ENCODE data around the gene CDK2AP2. TPM values are rescaled to one million over a fixed set of nuclear protein-coding genes. Genes with fewer than 3 reads are reported as not detected.

The CDK2AP2 gene
- total and polyA plus RNA-seq, 2 of the 8 experiments (the other 6 are each of a cell fraction or from before 2014, with no cell fraction given) = 49.6 to 65.1 TPM

DNA sequence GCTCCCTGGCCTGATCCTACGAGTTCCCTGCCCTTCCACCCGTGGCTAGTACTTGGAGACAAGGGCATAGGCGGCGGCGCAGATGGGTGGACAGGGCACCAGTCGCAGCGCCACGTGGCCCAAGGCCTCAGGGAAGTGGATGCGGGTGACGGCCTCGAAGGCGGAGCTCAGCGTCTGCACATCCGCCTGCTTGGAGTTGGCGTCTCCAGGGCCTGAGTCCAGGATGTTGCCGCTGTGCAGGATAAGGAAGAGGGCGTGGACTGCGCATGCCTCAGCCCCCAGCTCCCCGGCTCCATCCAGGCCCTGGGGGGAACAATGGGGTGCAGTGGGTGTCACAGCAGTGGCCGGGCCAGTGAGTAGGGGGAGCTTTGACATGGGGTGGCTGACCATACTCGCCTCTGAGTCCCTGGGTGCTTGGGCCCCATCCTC lies 9.4 kb downstream of the CDK2AP2 start (continued):
- TF ChIP-seq, protein P1, sequence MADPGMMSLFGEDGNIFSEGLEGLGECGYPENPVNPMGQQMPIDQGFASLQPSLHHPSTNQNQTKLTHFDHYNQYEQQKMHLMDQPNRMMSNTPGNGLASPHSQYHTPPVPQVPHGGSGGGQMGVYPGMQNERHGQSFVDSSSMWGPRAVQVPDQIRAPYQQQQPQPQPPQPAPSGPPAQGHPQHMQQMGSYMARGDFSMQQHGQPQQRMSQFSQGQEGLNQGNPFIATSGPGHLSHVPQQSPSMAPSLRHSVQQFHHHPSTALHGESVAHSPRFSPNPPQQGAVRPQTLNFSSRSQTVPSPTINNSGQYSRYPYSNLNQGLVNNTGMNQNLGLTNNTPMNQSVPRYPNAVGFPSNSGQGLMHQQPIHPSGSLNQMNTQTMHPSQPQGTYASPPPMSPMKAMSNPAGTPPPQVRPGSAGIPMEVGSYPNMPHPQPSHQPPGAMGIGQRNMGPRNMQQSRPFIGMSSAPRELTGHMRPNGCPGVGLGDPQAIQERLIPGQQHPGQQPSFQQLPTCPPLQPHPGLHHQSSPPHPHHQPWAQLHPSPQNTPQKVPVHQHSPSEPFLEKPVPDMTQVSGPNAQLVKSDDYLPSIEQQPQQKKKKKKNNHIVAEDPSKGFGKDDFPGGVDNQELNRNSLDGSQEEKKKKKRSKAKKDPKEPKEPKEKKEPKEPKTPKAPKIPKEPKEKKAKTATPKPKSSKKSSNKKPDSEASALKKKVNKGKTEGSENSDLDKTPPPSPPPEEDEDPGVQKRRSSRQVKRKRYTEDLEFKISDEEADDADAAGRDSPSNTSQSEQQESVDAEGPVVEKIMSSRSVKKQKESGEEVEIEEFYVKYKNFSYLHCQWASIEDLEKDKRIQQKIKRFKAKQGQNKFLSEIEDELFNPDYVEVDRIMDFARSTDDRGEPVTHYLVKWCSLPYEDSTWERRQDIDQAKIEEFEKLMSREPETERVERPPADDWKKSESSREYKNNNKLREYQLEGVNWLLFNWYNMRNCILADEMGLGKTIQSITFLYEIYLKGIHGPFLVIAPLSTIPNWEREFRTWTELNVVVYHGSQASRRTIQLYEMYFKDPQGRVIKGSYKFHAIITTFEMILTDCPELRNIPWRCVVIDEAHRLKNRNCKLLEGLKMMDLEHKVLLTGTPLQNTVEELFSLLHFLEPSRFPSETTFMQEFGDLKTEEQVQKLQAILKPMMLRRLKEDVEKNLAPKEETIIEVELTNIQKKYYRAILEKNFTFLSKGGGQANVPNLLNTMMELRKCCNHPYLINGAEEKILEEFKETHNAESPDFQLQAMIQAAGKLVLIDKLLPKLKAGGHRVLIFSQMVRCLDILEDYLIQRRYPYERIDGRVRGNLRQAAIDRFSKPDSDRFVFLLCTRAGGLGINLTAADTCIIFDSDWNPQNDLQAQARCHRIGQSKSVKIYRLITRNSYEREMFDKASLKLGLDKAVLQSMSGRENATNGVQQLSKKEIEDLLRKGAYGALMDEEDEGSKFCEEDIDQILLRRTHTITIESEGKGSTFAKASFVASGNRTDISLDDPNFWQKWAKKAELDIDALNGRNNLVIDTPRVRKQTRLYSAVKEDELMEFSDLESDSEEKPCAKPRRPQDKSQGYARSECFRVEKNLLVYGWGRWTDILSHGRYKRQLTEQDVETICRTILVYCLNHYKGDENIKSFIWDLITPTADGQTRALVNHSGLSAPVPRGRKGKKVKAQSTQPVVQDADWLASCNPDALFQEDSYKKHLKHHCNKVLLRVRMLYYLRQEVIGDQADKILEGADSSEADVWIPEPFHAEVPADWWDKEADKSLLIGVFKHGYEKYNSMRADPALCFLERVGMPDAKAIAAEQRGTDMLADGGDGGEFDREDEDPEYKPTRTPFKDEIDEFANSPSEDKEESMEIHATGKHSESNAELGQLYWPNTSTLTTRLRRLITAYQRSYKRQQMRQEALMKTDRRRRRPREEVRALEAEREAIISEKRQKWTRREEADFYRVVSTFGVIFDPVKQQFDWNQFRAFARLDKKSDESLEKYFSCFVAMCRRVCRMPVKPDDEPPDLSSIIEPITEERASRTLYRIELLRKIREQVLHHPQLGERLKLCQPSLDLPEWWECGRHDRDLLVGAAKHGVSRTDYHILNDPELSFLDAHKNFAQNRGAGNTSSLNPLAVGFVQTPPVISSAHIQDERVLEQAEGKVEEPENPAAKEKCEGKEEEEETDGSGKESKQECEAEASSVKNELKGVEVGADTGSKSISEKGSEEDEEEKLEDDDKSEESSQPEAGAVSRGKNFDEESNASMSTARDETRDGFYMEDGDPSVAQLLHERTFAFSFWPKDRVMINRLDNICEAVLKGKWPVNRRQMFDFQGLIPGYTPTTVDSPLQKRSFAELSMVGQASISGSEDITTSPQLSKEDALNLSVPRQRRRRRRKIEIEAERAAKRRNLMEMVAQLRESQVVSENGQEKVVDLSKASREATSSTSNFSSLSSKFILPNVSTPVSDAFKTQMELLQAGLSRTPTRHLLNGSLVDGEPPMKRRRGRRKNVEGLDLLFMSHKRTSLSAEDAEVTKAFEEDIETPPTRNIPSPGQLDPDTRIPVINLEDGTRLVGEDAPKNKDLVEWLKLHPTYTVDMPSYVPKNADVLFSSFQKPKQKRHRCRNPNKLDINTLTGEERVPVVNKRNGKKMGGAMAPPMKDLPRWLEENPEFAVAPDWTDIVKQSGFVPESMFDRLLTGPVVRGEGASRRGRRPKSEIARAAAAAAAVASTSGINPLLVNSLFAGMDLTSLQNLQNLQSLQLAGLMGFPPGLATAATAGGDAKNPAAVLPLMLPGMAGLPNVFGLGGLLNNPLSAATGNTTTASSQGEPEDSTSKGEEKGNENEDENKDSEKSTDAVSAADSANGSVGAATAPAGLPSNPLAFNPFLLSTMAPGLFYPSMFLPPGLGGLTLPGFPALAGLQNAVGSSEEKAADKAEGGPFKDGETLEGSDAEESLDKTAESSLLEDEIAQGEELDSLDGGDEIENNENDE (IDR thresholded peaks at IDR 0.05; ENCODE audit: insufficient replicate concordance, low read length) = no peak
- no peak for TF ChIP-seq JUND (IDR thresholded peaks at IDR 0.05; ENCODE audit: low read length)
- TF ChIP-seq EP300 (IDR thresholded peaks at IDR 0.05; ENCODE audit: borderline replicate concordance in 1 of 2, low read depth in 2 of 2, low read length in 2 of 2) = no peak
- no peak for TF ChIP-seq HDAC2 (IDR thresholded peaks at IDR 0.05; ENCODE audit: borderline replicate concordance in 1 of 2, low read depth in 2 of 2, low read length in 2 of 2)
- no peak for TF ChIP-seq YY1 (IDR thresholded peaks at IDR 0.05; ENCODE audit: low read depth, low read length)
- no peak for TF ChIP-seq CBX5 (IDR thresholded peaks at IDR 0.05; ENCODE audit: low read depth, low read length)
- TF ChIP-seq RXRA (IDR thresholded peaks at IDR 0.05; ENCODE audit: insufficient read depth, low read depth, low read length) = no peak
- no peak for TF ChIP-seq SP1 (IDR thresholded peaks at IDR 0.05; ENCODE audit: low read depth, low read length)
- no peak for TF ChIP-seq SUZ12 (IDR thresholded peaks at IDR 0.05; ENCODE audit: low read length)
- TF ChIP-seq POLR2A (IDR thresholded peaks at IDR 0.05; ENCODE audit: control extremely low read depth in 1 of 2, low read depth in 2 of 2, low read length in 2 of 2) = no peak
